ENCODE data around the gene ZNF326.

Gene ZNF326

DNA sequence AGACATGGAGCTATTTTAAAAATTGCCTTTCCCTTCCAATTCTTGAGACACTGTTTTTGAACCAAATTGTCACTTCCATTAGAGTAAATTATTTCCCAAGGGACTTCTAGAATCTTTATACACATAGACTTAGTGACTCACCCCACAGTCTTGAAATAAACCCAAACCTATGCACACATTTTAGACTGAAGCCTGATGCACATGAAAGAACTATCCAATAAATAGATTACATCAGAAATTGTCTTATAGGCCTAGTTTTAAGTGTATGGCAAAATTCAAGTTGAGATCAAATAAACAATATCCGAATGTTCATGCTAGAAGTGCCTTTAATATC lies 32.2 kb upstream of the ZNF326 start:
- TF ChIP-seq POLR2A (IDR thresholded peaks at IDR 0.05; ENCODE audit: low read depth, low read length) (no peak), POU2F2 (IDR thresholded peaks at IDR 0.05; ENCODE audit: low read depth, low read length) (no peak), POLR2AphosphoS5 (IDR thresholded peaks at IDR 0.05; ENCODE audit: low read depth, low read length) (no peak), SPI1 (IDR thresholded peaks at IDR 0.05; ENCODE audit: low read depth, low read length) (no peak), TAF1 (IDR thresholded peaks at IDR 0.05; ENCODE audit: low read depth, low read length) (no peak), PAX5 (IDR thresholded peaks at IDR 0.05; ENCODE audit: insufficient read depth, low read length, severe bottlenecking) (no peak)
- FAIRE-seq (no peak), DNase-seq (ENCODE audit: insufficient read length, low spot score) (no peak)

DNA sequence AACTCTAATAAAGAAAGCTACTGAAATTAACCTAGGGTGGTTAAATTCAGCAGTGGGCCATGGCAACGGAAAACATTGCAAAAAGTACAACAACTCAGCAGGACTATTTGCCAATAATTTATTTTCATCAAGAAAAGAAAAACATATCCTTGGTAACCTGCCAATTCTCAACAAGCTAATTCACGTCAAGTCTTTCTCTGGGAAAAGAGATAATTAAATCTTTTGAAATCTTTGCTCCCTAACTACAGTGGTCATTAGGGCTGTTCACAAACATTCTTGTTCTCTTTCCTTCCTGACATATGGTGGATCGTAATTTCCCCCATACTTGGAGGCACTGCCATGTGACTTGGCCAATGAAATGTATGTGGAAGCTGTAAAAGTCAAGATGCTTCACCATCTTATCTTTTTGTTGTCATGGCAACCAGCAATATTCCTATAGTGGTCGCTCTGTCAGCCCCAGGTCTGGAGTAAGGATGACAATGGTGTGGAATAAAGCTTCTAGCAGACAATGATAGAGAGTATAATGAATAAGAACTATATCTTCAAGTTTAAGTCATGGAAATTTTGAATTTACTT lies 29.6 kb upstream of the ZNF326 start:
- DNase-seq (ENCODE audit: insufficient read length, low spot score): no peak
- no peak for FAIRE-seq
- no peak for TF ChIP-seq POLR2AphosphoS5 (IDR thresholded peaks at IDR 0.05; ENCODE audit: low read depth, low read length)
- TF ChIP-seq POLR2A (IDR thresholded peaks at IDR 0.05; ENCODE audit: low read depth, low read length): no peak
- TF ChIP-seq SPI1 (IDR thresholded peaks at IDR 0.05; ENCODE audit: low read depth, low read length): no peak
- TF ChIP-seq TAF1 (IDR thresholded peaks at IDR 0.05; ENCODE audit: low read depth, low read length): no peak
- TF ChIP-seq PAX5 (IDR thresholded peaks at IDR 0.05; ENCODE audit: insufficient read depth, low read length, severe bottlenecking): no peak
- no peak for TF ChIP-seq POU2F2 (IDR thresholded peaks at IDR 0.05; ENCODE audit: low read depth, low read length)

DNA sequence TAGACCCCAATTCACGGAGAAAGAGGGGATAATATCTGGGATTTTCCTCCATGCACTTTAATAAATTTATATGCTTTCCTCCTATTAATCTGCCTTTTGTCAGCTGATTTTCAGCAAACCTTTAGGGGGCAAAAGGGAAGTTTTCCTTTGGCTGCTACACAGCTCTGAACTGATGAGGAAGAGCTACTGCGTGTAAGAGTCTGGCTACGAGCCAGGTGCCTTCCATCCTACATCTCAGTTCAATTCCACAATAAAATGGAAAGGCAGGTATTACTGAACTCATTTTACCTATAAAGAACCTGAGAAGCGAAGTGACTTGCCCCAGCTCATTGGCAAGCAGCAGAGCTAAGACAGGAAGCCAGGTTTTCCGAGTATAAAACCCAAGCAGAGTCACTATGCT lies 28.3 kb upstream of the ZNF326 start:
- TF ChIP-seq POU2F2 (IDR thresholded peaks at IDR 0.05; ENCODE audit: low read depth, low read length) (no peak), SPI1 (IDR thresholded peaks at IDR 0.05; ENCODE audit: low read depth, low read length) (no peak), TAF1 (IDR thresholded peaks at IDR 0.05; ENCODE audit: low read depth, low read length) (no peak), POLR2A (IDR thresholded peaks at IDR 0.05; ENCODE audit: low read depth, low read length) (no peak), POLR2AphosphoS5 (IDR thresholded peaks at IDR 0.05; ENCODE audit: low read depth, low read length) (no peak), PAX5 (IDR thresholded peaks at IDR 0.05; ENCODE audit: insufficient read depth, low read length, severe bottlenecking) (no peak)
- no peak for FAIRE-seq
- no peak for DNase-seq (ENCODE audit: insufficient read length, low spot score)

DNA sequence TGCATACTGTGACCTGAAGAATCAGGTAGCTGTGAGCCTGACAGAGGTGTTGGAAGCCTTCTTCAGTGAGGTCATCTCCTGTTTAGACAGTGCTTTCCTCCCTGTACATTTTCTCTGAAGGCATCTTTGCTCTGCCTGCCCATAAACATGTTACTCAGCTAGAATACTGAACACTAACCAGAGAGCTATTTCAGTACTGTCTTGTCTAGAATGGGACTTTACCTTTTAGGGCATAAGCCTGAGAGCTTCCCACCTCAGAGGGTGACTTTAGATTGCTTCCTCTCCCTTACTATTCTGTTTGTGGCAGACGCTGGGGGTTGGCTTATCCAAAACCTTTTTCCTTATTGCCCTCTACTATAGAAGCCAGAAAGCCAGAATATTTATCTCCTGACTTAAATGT lies 23.3 kb upstream of the ZNF326 start:
- TF ChIP-seq POU2F2 (IDR thresholded peaks at IDR 0.05; ENCODE audit: low read depth, low read length) (no peak), POLR2AphosphoS5 (IDR thresholded peaks at IDR 0.05; ENCODE audit: low read depth, low read length) (no peak), TAF1 (IDR thresholded peaks at IDR 0.05; ENCODE audit: low read depth, low read length) (no peak), POLR2A (IDR thresholded peaks at IDR 0.05; ENCODE audit: low read depth, low read length) (no peak), SPI1 (IDR thresholded peaks at IDR 0.05; ENCODE audit: low read depth, low read length) (no peak), PAX5 (IDR thresholded peaks at IDR 0.05; ENCODE audit: insufficient read depth, low read length, severe bottlenecking) (no peak)
- no peak for FAIRE-seq
- DNase-seq (ENCODE audit: insufficient read length, low spot score): no peak

DNA sequence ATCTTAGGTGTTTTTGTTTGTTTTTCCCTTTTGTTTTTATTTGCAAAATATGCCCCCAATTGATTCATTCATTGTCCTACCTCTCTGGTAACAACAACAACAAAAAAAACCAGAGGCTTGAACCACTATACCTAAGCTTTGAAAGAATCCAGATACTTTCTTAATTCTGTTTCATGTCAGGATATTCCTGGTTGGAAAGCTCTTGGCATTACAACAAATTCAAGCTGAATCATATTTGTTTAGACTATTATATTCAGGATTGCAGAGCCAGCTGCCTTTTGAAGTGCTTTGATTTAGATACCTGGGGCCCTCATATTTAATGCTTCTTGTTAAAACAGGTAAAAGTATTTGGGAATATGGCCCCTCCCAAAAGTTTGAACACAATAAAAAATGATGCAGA lies 22.9 kb upstream of the ZNF326 start:
- FAIRE-seq: no peak

DNA sequence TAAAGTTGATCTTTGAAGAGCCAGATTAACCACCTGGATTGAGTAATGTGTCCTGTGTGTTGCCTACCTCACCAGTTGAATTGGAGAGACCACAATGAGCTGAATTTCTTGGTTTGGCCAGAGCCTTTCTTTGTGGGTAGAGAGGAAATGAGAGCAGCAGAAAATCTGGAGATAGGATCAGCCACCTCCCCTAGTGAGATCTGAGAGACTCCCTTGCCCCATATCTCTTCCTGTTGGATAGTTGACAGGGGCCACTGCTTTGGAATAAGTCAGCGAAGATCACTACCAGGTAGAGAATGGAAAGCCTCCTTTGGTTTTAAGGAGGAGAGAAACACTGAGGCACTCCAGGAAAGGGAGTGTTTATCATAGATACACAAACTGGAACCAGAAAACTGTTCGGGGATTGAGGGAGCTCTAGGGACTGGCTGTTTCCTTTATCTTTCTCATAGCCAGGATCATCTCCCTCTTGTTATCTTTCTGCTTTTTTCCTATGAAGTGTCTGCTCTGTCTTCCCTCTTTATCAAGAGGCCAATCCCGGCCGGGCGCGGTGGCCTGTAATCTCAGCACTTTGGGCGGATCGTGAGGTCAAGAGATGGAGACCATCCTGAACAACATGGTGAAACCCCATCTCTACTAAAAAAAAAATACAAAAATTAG lies 21.3 kb upstream of the ZNF326 start:
- no peak for FAIRE-seq
- no peak for DNase-seq (ENCODE audit: insufficient read length, low spot score)
- TF ChIP-seq SPI1 (IDR thresholded peaks at IDR 0.05; ENCODE audit: low read depth, low read length): no peak
- no peak for TF ChIP-seq POU2F2 (IDR thresholded peaks at IDR 0.05; ENCODE audit: low read depth, low read length)
- no peak for TF ChIP-seq POLR2AphosphoS5 (IDR thresholded peaks at IDR 0.05; ENCODE audit: low read depth, low read length)
- TF ChIP-seq POLR2A (IDR thresholded peaks at IDR 0.05; ENCODE audit: low read depth, low read length): no peak
- no peak for TF ChIP-seq TAF1 (IDR thresholded peaks at IDR 0.05; ENCODE audit: low read depth, low read length)
- no peak for TF ChIP-seq PAX5 (IDR thresholded peaks at IDR 0.05; ENCODE audit: insufficient read depth, low read length, severe bottlenecking)

More for the DNA sequence above, 22.9 kb upstream of the ZNF326 start:
- DNase-seq (ENCODE audit: insufficient read length, low spot score): no peak
- no peak for TF ChIP-seq SPI1 (IDR thresholded peaks at IDR 0.05; ENCODE audit: low read depth, low read length)
- no peak for TF ChIP-seq PAX5 (IDR thresholded peaks at IDR 0.05; ENCODE audit: insufficient read depth, low read length, severe bottlenecking)
- no peak for TF ChIP-seq POLR2AphosphoS5 (IDR thresholded peaks at IDR 0.05; ENCODE audit: low read depth, low read length)
- no peak for TF ChIP-seq POU2F2 (IDR thresholded peaks at IDR 0.05; ENCODE audit: low read depth, low read length)
- TF ChIP-seq TAF1 (IDR thresholded peaks at IDR 0.05; ENCODE audit: low read depth, low read length): no peak
- no peak for TF ChIP-seq POLR2A (IDR thresholded peaks at IDR 0.05; ENCODE audit: low read depth, low read length)

DNA sequence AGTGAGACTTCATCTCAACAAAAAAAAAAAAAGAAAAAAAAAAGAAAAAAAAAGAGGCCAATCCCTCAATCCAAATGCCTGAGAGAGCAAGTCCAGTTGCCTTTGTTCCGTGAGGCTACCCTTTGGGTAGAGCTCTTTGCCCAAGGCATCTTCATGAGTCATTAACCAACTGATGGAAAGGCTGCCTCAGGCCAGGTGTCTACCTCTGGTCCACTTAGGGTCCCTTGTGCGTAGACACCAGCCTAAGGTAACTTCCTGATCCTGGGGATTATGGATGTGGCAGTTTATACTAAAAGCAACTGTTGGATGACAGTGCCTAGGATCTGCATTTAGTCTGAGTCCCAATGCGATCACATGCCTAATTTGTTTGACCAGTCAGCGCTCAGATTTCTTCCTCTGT lies 20.7 kb upstream of the ZNF326 start:
- DNase-seq (ENCODE audit: insufficient read length, low spot score) (no peak), FAIRE-seq (no peak)
- TF ChIP-seq POLR2A (IDR thresholded peaks at IDR 0.05; ENCODE audit: low read depth, low read length): no peak
- no peak for TF ChIP-seq PAX5 (IDR thresholded peaks at IDR 0.05; ENCODE audit: insufficient read depth, low read length, severe bottlenecking)
- no peak for TF ChIP-seq SPI1 (IDR thresholded peaks at IDR 0.05; ENCODE audit: low read depth, low read length)
- TF ChIP-seq POU2F2 (IDR thresholded peaks at IDR 0.05; ENCODE audit: low read depth, low read length): no peak
- TF ChIP-seq POLR2AphosphoS5 (IDR thresholded peaks at IDR 0.05; ENCODE audit: low read depth, low read length): no peak
- TF ChIP-seq TAF1 (IDR thresholded peaks at IDR 0.05; ENCODE audit: low read depth, low read length): no peak

DNA sequence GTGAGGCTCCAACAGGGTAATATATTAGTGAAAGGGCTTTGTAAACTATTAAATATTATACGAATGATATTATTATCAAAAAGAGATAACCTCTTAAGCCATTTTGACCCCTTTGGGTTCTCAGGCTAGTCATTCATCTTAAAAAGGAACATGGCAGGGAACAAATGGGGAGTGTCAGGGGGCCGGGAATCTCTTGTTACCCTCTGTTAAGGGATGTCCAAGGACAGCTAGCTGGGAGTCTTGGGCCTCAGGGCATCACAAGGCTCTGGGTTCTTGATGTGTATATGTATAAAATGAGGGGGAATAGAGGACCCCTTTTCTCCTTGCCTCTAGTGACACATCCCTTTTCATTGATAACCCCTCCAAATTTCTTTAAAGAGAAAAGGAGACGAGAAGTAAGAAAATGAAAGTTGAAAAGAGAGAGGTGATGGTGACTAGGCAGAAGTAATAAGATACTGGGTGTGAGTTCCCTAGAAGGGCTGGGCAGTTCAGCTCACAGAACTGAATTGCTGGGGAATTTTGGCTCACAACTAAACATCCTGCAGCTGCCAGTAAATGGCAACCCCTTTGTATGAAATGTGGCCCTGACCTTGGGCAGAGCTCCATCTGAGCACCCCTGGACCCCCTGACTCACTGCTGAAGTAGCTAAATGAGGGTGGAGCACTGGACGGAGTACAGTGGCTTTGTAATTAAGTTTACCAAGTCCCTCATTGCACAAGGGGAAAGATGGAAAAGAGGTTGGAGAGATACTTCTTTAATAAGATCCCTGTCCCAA lies 20.0 kb upstream of the ZNF326 start:
- FAIRE-seq (no peak), DNase-seq (ENCODE audit: insufficient read length, low spot score) (no peak)
- no peak for TF ChIP-seq PAX5 (IDR thresholded peaks at IDR 0.05; ENCODE audit: insufficient read depth, low read length, severe bottlenecking)
- TF ChIP-seq TAF1 (IDR thresholded peaks at IDR 0.05; ENCODE audit: low read depth, low read length): no peak
- no peak for TF ChIP-seq POLR2AphosphoS5 (IDR thresholded peaks at IDR 0.05; ENCODE audit: low read depth, low read length)
- no peak for TF ChIP-seq SPI1 (IDR thresholded peaks at IDR 0.05; ENCODE audit: low read depth, low read length)
- no peak for TF ChIP-seq POLR2A (IDR thresholded peaks at IDR 0.05; ENCODE audit: low read depth, low read length)
- no peak for TF ChIP-seq POU2F2 (IDR thresholded peaks at IDR 0.05; ENCODE audit: low read depth, low read length)

DNA sequence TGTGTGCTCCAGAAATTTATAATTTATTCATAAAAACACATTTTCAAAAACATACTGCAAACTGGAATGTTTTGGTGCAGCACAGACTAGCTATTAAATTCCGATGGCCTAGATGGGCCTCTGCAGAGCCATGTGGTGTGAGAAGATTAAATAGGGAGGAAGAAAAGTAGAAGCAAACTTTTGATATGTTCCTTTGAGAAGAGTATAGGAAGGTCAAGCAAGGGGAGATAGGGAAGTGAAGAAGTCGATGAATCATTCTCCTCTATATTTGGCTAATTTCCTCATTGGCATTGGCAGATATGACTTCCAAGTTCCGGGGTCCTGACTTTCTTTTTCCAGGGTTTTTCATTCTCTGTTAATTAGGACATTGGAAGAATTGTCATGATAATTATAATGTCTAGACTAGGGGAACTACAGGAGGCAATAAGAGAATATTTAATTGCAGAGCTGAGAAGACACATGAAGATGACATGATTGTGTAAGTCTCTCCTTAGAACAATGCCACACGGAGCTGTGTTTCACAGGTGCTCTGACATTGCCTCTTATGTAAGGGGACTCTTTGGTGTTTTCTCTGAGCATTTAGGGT lies 19.3 kb upstream of the ZNF326 start:
- no peak for DNase-seq (ENCODE audit: insufficient read length, low spot score)
- no peak for FAIRE-seq
- TF ChIP-seq PAX5 (IDR thresholded peaks at IDR 0.05; ENCODE audit: insufficient read depth, low read length, severe bottlenecking) (no peak), POLR2AphosphoS5 (IDR thresholded peaks at IDR 0.05; ENCODE audit: low read depth, low read length) (no peak), POLR2A (IDR thresholded peaks at IDR 0.05; ENCODE audit: low read depth, low read length) (no peak), TAF1 (IDR thresholded peaks at IDR 0.05; ENCODE audit: low read depth, low read length) (no peak), POU2F2 (IDR thresholded peaks at IDR 0.05; ENCODE audit: low read depth, low read length) (no peak), SPI1 (IDR thresholded peaks at IDR 0.05; ENCODE audit: low read depth, low read length) (peak; percentile 36; the same call in 1 of the 2 replicates)
